Skeletal muscle satellite cell (primary cell): ENCODE data around the gene UPF3A.

Source experiments
- H3K27me3 ChIP-seq: 2 replicates; pipeline ENCODE4 v1.7.0; 2013; ENCODE audit warnings: low read length; ENCODE audit not compliant: control insufficient read depth, insufficient read depth
- H3K36me3 ChIP-seq: 2 replicates; pipeline ENCODE4 v1.7.0; 2013; ENCODE audit warnings: mild to moderate bottlenecking, control low read depth, low read length; ENCODE audit not compliant: insufficient read depth
- H3K4me1 ChIP-seq: 2 replicates; pipeline ENCODE4 v1.7.0; 2013; ENCODE audit warnings: low read length; ENCODE audit not compliant: control insufficient read depth, insufficient read depth
- H3K4me2 ChIP-seq: 2 replicates; pipeline ENCODE4 v1.7.0; 2013; ENCODE audit warnings: mild to moderate bottlenecking, low read length
- H3K4me3 ChIP-seq: 2 replicates; pipeline ENCODE4 v1.7.0; 2013; ENCODE audit warnings: low read length
- H3K9ac ChIP-seq: 2 replicates; pipeline ENCODE4 v1.7.0; 2013; ENCODE audit warnings: mild to moderate bottlenecking, low read depth, low read length, moderate library complexity
- H3K9me3 ChIP-seq: replicated peaks from 2 replicates; pipeline ENCODE4 v1.7.0; 2013; ENCODE audit warnings: mild to moderate bottlenecking, control low read depth, low read length

UPF3A gene

GRCh38 chr13:114310956-114311355 is 29.6 kb downstream of the UPF3A start:
- no peak overlapping the region for H3K4me3 ChIP-seq
- H3K4me1 ChIP-seq = peaks cover 35% of the 10 kb centered on the region
- H3K9me3 ChIP-seq = no peaks in the 10 kb centered on the region
- peaks cover 11% of the 10 kb centered on the region for H3K36me3 ChIP-seq
- H3K9ac ChIP-seq = no peak overlapping the region
- no peak overlapping the region for H3K4me2 ChIP-seq
- no peaks in the 10 kb centered on the region for H3K27me3 ChIP-seq

GRCh38 chr13:114311387-114311786 is 30.0 kb downstream of the UPF3A start:
- Histone ChIP-seq H3K27me3 (no peaks in the 10 kb centered on the region), H3K9ac (no peak overlapping the region), H3K9me3 (no peaks in the 10 kb centered on the region)

DNA sequence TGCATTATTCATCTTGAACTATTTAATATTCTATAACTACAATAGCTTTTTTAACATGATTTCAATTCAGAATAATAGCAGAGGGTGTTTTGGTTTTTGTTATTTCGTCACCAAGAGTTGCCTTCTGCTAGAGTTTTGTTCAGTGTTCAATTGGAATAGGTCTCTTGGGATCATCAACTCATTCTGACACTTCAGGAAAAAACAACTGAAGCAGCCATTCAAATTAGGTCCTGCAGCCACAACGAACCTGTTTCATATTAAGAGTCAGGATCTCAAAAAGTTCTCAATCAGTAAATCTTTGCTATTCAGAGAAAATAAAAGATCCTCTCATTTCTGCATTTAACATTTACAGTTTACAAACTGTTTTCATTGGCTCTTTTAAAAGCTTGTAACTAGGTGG is 30.5 kb downstream of the UPF3A start:
- H3K9me3 ChIP-seq = no peaks in the 10 kb centered on the region
- H3K4me2 ChIP-seq = no peak overlapping the region
- H3K27me3 ChIP-seq = no peaks in the 10 kb centered on the region
- peaks cover 35% of the 10 kb centered on the region for H3K4me1 ChIP-seq
- peaks cover 5% of the 10 kb centered on the region for H3K36me3 ChIP-seq
- no peak overlapping the region for H3K9ac ChIP-seq
- H3K4me3 ChIP-seq = no peak overlapping the region

More at GRCh38 chr13:114311387-114311786, 30.0 kb downstream of the UPF3A start:
- no peak overlapping the region for H3K4me2 ChIP-seq
- H3K36me3 ChIP-seq = peaks cover 10% of the 10 kb centered on the region
- peaks cover 35% of the 10 kb centered on the region for H3K4me1 ChIP-seq
- H3K4me3 ChIP-seq = no peak overlapping the region

GRCh38 chr13:114313061-114313860 is 31.9 kb downstream of the UPF3A start:
- Histone ChIP-seq H3K36me3 (no peaks in the 10 kb centered on the region), H3K4me3 (peak overlapping the region; percentile 94), H3K9ac (peak overlapping the region; percentile 95), H3K9me3 (no peaks in the 10 kb centered on the region), H3K27me3 (no peaks in the 10 kb centered on the region), H3K4me2 (peak overlapping the region; percentile 83), H3K4me1 (peaks cover 47% of the 10 kb centered on the region)

GRCh38 chr13:114314074-114314912 is 32.9 kb downstream of the UPF3A start, which contains the start of gene CHAMP1:
CHAMP1 (plus strand) TSS chr13:114314503; CDS start chr13:114323843, 9,340 bp downstream.
- Histone ChIP-seq H3K9me3 (no peaks in the 10 kb centered on the region), H3K9ac (peak within 1 kb of the TSS; percentile 95), H3K27me3 (no peaks in the 10 kb centered on the region), H3K4me2 (peak within 1 kb of the TSS; percentile 83), H3K4me1 (peaks cover 57% of the 10 kb centered on the region), H3K36me3 (no peaks in the 10 kb centered on the region), H3K4me3 (peak within 1 kb of the TSS; percentile 94)

GRCh38 chr13:114315074-114315785 is 33.8 kb downstream of the UPF3A start:
- H3K4me1 ChIP-seq = peaks cover 66% of the 10 kb centered on the region
- H3K36me3 ChIP-seq = peaks cover 2% of the 10 kb centered on the region
- peak overlapping the region; percentile 94 for H3K4me3 ChIP-seq
- peak overlapping the region; percentile 95 for H3K9ac ChIP-seq
- H3K4me2 ChIP-seq = peak overlapping the region; percentile 83
- no peaks in the 10 kb centered on the region for H3K9me3 ChIP-seq
- no peaks in the 10 kb centered on the region for H3K27me3 ChIP-seq

GRCh38 chr13:114318624-114319023 is 37.2 kb downstream of the UPF3A start:
- Histone ChIP-seq H3K4me1 (peaks cover 43% of the 10 kb centered on the region), H3K4me3 (peak overlapping the region; percentile 34), H3K27me3 (no peaks in the 10 kb centered on the region), H3K4me2 (peak overlapping the region; percentile 73), H3K36me3 (peaks cover 32% of the 10 kb centered on the region), H3K9me3 (no peaks in the 10 kb centered on the region), H3K9ac (peak overlapping the region; percentile 59)

DNA sequence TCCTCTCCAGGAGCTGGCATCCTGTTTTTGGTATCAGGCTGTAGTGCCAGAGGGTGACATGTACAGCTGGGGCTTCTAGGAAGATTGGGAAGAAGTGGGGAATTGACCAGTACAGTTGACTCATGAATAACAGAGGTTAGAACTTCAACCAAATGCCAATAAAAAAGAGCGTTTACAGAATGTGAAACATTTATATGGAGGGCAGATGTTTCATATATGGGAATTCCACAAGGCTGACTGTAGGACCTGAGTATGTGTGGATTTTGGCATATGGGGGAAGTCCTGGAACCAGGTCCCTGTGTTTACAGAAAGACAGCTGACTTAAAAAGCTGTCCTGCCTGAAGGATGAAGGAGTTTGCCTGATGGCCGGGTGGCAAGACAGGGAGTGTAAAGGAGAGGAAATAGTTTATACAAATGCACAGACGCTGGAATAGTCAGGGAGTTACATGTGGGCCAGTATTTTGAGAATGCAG is 38.1 kb downstream of the UPF3A start:
- Histone ChIP-seq H3K9ac (peak overlapping the region; percentile 59), H3K9me3 (no peaks in the 10 kb centered on the region), H3K4me1 (peaks cover 39% of the 10 kb centered on the region), H3K27me3 (no peaks in the 10 kb centered on the region), H3K4me3 (peak overlapping the region; percentile 34), H3K4me2 (peak overlapping the region; percentile 73), H3K36me3 (peaks cover 40% of the 10 kb centered on the region)

DNA sequence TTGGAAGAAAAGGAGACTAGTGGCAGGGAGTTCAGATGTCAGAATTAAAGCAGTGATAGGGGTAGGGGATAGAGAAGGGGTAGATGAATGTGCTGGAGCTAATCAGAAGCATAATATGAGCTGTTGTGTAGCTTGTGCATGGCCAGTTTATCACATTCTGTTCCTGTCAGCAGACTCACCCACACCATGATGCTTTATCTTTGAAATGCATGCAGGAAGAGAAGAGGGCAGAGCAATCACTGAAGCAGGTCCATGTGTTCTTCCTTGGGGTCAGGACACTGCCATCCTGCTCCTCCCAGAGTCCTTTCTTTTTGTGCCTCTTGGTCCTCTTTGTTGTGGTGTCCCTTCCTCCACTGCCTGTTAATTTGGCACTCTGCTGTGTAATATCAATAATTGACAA is 38.7 kb downstream of the UPF3A start:
- H3K4me2 ChIP-seq = peak overlapping the region; percentile 73
- H3K4me1 ChIP-seq = peaks cover 39% of the 10 kb centered on the region
- H3K36me3 ChIP-seq = peaks cover 46% of the 10 kb centered on the region
- H3K9ac ChIP-seq = no peak overlapping the region
- no peaks in the 10 kb centered on the region for H3K9me3 ChIP-seq
- no peaks in the 10 kb centered on the region for H3K27me3 ChIP-seq
- peak overlapping the region; percentile 28 for H3K4me3 ChIP-seq

GRCh38 chr13:114321256-114321655 is 39.9 kb downstream of the UPF3A start:
- Histone ChIP-seq H3K9me3 (no peaks in the 10 kb centered on the region), H3K9ac (no peak overlapping the region), H3K36me3 (peaks cover 58% of the 10 kb centered on the region), H3K27me3 (no peaks in the 10 kb centered on the region), H3K4me2 (no peak overlapping the region), H3K4me1 (peaks cover 33% of the 10 kb centered on the region), H3K4me3 (no peak overlapping the region)

DNA sequence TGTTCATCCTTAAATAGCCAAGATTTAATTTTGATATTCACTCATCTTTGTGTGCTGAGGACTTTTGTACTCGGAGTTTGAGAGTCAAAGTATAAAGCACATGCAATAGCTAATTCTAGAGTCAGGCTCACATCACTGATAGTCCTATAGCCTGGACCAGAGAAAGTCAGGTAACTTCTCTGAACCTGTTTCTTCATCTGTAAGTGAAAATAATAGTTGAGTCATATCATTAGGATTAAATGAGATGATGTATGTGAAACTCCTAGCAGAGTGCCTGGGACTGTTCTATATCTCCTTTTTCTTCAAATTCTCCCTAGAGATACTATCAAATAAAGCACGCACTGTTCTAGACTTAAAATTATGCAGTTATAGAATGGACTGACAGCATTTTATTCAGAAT is 41.9 kb downstream of the UPF3A start:
- no peak overlapping the region for H3K4me3 ChIP-seq
- H3K9me3 ChIP-seq = no peaks in the 10 kb centered on the region
- H3K27me3 ChIP-seq = no peaks in the 10 kb centered on the region
- H3K9ac ChIP-seq = no peak overlapping the region
- H3K36me3 ChIP-seq = peaks cover 72% of the 10 kb centered on the region
- H3K4me1 ChIP-seq = peaks cover 21% of the 10 kb centered on the region
- H3K4me2 ChIP-seq = no peak overlapping the region
